Measurements from ENCODE around the gene MTMR11.
"Not testable (repeated sequence)": the region's sequence is repeated elsewhere in the genome, so short reads cannot be mapped to it uniquely, and the experiment has no call there.

The MTMR11 gene

GRCh38 chr1:149888247-149888998 lies 48.3 kb downstream of the MTMR11 start:
- DNase-seq, result peak; percentile 90

- DNase-seq, result peak; percentile 98
Measured at GRCh38 chr1:149887456-149888246, 49.0 kb downstream of the MTMR11 start.

- not testable (repeated sequence) for DNase-seq
Measured at GRCh38 chr1:149887196-149887455, 49.6 kb downstream of the MTMR11 start.

GRCh38 chr1:149886396-149887195 lies 50.1 kb downstream of the MTMR11 start:
- DNase-seq, result peak; percentile 98

- DNase-seq, result not testable (repeated sequence)
Measured at GRCh38 chr1:149886121-149886395, 50.6 kb downstream of the MTMR11 start.

GRCh38 chr1:149885339-149886120 lies 51.1 kb downstream of the MTMR11 start:
- peak; percentile 72 for DNase-seq

GRCh38 chr1:149884433-149885338 lies 52.0 kb downstream of the MTMR11 start:
- peak; percentile 25 for DNase-seq

GRCh38 chr1:149883598-149884247 lies 53.0 kb downstream of the MTMR11 start:
- DNase-seq, result no peak

- DNase-seq, result no peak
Measured at GRCh38 chr1:149881876-149882275, 54.8 kb downstream of the MTMR11 start.

- peak; percentile 34 for DNase-seq
Measured at GRCh38 chr1:149879556-149879955, 57.1 kb downstream of the MTMR11 start.

All from CD4-positive, alpha-beta T cell treated with Interleukin-17A for 1 hour (primary cell).